ENCODE results near the gene RPL37A.

DNA sequence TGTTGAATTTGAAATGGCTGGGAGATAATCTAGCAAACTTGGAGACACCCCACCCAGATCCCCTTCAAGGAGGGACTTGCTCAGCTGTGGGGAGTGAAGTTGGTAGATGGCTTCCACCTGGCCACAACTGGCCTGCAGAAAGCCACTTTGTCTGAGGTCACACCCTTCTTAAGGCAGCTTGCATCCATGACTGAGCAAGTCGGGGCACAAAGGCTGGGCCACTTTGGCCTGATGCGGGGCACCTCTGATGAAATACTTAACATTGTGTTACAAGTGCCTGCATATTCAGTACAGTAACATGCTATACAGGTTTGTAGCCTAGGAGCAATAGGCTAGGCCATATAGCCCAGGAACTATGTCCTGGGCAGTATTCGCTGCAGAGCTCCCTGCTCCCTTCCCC lies 13.4 kb upstream of the RPL37A start:
- TF ChIP-seq, protein P1, sequence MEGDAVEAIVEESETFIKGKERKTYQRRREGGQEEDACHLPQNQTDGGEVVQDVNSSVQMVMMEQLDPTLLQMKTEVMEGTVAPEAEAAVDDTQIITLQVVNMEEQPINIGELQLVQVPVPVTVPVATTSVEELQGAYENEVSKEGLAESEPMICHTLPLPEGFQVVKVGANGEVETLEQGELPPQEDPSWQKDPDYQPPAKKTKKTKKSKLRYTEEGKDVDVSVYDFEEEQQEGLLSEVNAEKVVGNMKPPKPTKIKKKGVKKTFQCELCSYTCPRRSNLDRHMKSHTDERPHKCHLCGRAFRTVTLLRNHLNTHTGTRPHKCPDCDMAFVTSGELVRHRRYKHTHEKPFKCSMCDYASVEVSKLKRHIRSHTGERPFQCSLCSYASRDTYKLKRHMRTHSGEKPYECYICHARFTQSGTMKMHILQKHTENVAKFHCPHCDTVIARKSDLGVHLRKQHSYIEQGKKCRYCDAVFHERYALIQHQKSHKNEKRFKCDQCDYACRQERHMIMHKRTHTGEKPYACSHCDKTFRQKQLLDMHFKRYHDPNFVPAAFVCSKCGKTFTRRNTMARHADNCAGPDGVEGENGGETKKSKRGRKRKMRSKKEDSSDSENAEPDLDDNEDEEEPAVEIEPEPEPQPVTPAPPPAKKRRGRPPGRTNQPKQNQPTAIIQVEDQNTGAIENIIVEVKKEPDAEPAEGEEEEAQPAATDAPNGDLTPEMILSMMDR (IDR thresholded peaks at IDR 0.05; ENCODE audit: insufficient read depth, low read length): no peak
- TF ChIP-seq SPI1 (IDR thresholded peaks at IDR 0.05; ENCODE audit: borderline replicate concordance, low read depth) (no peak), GABPA (IDR thresholded peaks at IDR 0.05; ENCODE audit: low read depth) (no peak)
